ENCODE measurements around the gene ADGRV1. TPM values are rescaled to one million over a fixed set of nuclear protein-coding genes. Genes with fewer than 3 reads are reported as not detected.

The ADGRV1 gene
- total and polyA plus RNA-seq, 9 of the 15 experiments (the other 6 are each of a cell fraction or from before 2014, with no cell fraction given): 21.7 to 156 (median 58.2) TPM

- DNase-seq (ENCODE audit: extremely low read depth in 1 of 4, low spot score in 3 of 4) (no peak), FAIRE-seq (no peak), ATAC-seq (no peak)
- Histone ChIP-seq H3K9me3 (replicated peaks; ENCODE audit: control insufficient read depth, insufficient read depth, low read depth, low read length) (no peaks in the 10 kb centered on the region), H2AFZ (ENCODE audit: low read depth, low read length) (no peak overlapping the region), H3K79me2 (ENCODE audit: control insufficient read depth, insufficient read depth, low read length) (no peaks in the 10 kb centered on the region), H4K20me1 (replicated peaks; ENCODE audit: control insufficient read depth, insufficient read depth, low read length) (no peaks in the 10 kb centered on the region), H3K9me1 (ENCODE audit: control insufficient read depth, insufficient read depth, low read length) (no peaks in the 10 kb centered on the region), H3K27ac (ENCODE audit: extremely low read depth, low read depth, low read length) (no peak overlapping the region), H3K36me3 (ENCODE audit: control insufficient read depth, insufficient read depth, low read length) (no peaks in the 10 kb centered on the region), H3K27me3 (ENCODE audit: control insufficient read depth in 2 of 2, insufficient read depth in 2 of 2, low read length in 2 of 2) (no peaks in the 10 kb centered on the region), H3K4me2 (ENCODE audit: insufficient read depth, low read length) (no peak overlapping the region), H3K4me3 (no peak overlapping the region), H3K4me1 (replicated peaks in 1 of 2; ENCODE audit: control insufficient read depth in 2 of 2, insufficient read depth in 2 of 2, low read length in 2 of 2) (no peaks in the 10 kb centered on the region; a peak in 1 of 5 replicates), H3K9ac (ENCODE audit: insufficient read depth in 1 of 2, low read depth in 2 of 2, low read length in 2 of 2) (no peak overlapping the region)
- CTCF ChIA-PET (ENCODE audit: low intra/inter-chr PET ratio): no interaction called here
- no TSS peak for BruUV-seq (replicated peaks)
- 17% methylated on average over 6 of the region's 6 CpGs for WGBS (ENCODE audit: insufficient coverage, low coverage, missing lambda C conversion rate)
- TF ChIP-seq ZNF146 (CRISPR knock-in tag; IDR thresholded peaks at IDR 0.05; ENCODE audit: unreplicated experiment) (no peak), PHF8 (IDR thresholded peaks at IDR 0.05; ENCODE audit: borderline replicate concordance, low read length) (no peak), E2F6 (IDR thresholded peaks at IDR 0.05; ENCODE audit: borderline replicate concordance in 1 of 2, extremely low read depth in 1 of 2, insufficient read depth in 1 of 2, insufficient read length in 1 of 2, low read depth in 1 of 2, low read length in 1 of 2, poor library complexity in 1 of 2, severe bottlenecking in 1 of 2) (no peak), MTA2 (IDR thresholded peaks at IDR 0.05; ENCODE audit: low read depth) (no peak), MCM2 (IDR thresholded peaks at IDR 0.05; ENCODE audit: low read depth) (no peak), FIP1L1 (IDR thresholded peaks at IDR 0.05; ENCODE audit: low read depth, low read length, poor library complexity, severe bottlenecking) (no peak), POLR3A (IDR thresholded peaks at IDR 0.05; ENCODE audit: borderline replicate concordance, extremely low read depth, insufficient read depth, insufficient read length) (no peak), DEAF1 (CRISPR knock-in tag; IDR thresholded peaks at IDR 0.05) (no peak), ZNF699 (CRISPR knock-in tag; IDR thresholded peaks at IDR 0.05; ENCODE audit: insufficient replicate concordance) (no peak), ZBTB33 (CRISPR knock-in tag; IDR thresholded peaks at IDR 0.05) (no peak), ERF (CRISPR knock-in tag; IDR thresholded peaks at IDR 0.05) (no peak), CHCHD3 (CRISPR knock-in tag; IDR thresholded peaks at IDR 0.05) (no peak), ZC3H11A (IDR thresholded peaks at IDR 0.05; ENCODE audit: low read depth, low read length) (no peak), ZC3H4 (CRISPR knock-in tag; IDR thresholded peaks at IDR 0.05; ENCODE audit: borderline replicate concordance) (no peak), ZNF445 (CRISPR knock-in tag; IDR thresholded peaks at IDR 0.05; ENCODE audit: low read depth) (no peak)
- in situ Hi-C loops (cut with MboI) (no loop called here), intact Hi-C loops (cut with micrococcal nuclease) (loop anchor here (10.0 kb wide), 1 partner anchor 242 kb away; no protein-coding TSS in a partner anchor)
- POLR2A ChIA-PET: interaction anchor here (1.0 kb wide), 1 partner anchor 9 kb away, joined by 3 read pairs; no protein-coding TSS in a partner anchor
Measured at GRCh38 chr5:91176288-91177016, 617.9 kb downstream of the ADGRV1 start.

Data from K562 (cell line).